Trophoblast cell (in vitro differentiated cells and primary cell): ENCODE measurements around the gene ARRDC3.
"Not testable (repeated sequence)": the region's sequence is repeated elsewhere in the genome, so short reads cannot be mapped to it uniquely, and the experiment has no call there.

Source experiments
- DNase-seq, 2 donors: peaks; one replicate each; pipeline ENCODE4 v3.0.0-alpha.2; 2016
- H2AFZ ChIP-seq: 2 replicates; pipeline ENCODE4 v1.6.1; 2013; ENCODE audit warnings: low read length, moderate library complexity, mild to moderate bottlenecking; ENCODE audit not compliant: insufficient read depth, poor library complexity
- H2AK5ac ChIP-seq: 2 replicates; pipeline ENCODE4 v1.6.1; 2013; ENCODE audit warnings: mild to moderate bottlenecking, low read length
- H2BK120ac ChIP-seq: 2 replicates; pipeline ENCODE4 v1.6.1; 2013; ENCODE audit warnings: low read length, mild to moderate bottlenecking, moderate library complexity; ENCODE audit not compliant: insufficient read depth, poor library complexity
- H2BK12ac ChIP-seq: 2 replicates; pipeline ENCODE4 v1.6.1; 2013; ENCODE audit warnings: mild to moderate bottlenecking, low read length, moderate library complexity
- H2BK5ac ChIP-seq: 2 replicates; pipeline ENCODE4 v1.6.1; 2013; ENCODE audit warnings: low read length, low read depth, moderate library complexity, mild to moderate bottlenecking; ENCODE audit not compliant: poor library complexity
- H3K14ac ChIP-seq: 2 replicates; pipeline ENCODE4 v1.6.1; 2013; ENCODE audit warnings: mild to moderate bottlenecking, low read length
- H3K18ac ChIP-seq: 2 replicates; pipeline ENCODE4 v1.6.1; 2013; ENCODE audit warnings: mild to moderate bottlenecking, low read length
- H3K23ac ChIP-seq: 2 replicates; pipeline ENCODE4 v1.6.1; 2013; ENCODE audit warnings: low read length
- H3K27ac ChIP-seq: 2 replicates; pipeline ENCODE4 v1.5.1; 2013; ENCODE audit warnings: low read depth, mild to moderate bottlenecking, inconsistent platforms, low read length, moderate library complexity
- H3K27me3 ChIP-seq: 2 replicates; pipeline ENCODE4 v1.6.1; 2013; ENCODE audit warnings: inconsistent platforms, mild to moderate bottlenecking, low read length, moderate library complexity; ENCODE audit not compliant: insufficient read depth
- H3K36me3 ChIP-seq, 2 experiments: 1 replicate in 1 of 2; 2 replicates in 1 of 2; pipeline ENCODE4 v1.6.1; 2013; ENCODE audit warnings: low read length in 2 of 2, mild to moderate bottlenecking in 2 of 2, moderate library complexity in 1 of 2; ENCODE audit not compliant: insufficient read depth in 2 of 2, control insufficient read depth in 1 of 2
- H3K4ac ChIP-seq: 2 replicates; pipeline ENCODE4 v1.6.1; 2013; ENCODE audit warnings: low read depth, mild to moderate bottlenecking, low read length, moderate library complexity
- H3K4me1 ChIP-seq, 2 experiments: 1 replicate in 1 of 2; 2 replicates in 1 of 2; pipeline ENCODE4 v1.6.1; 2013; ENCODE audit warnings: low read length in 2 of 2, mild to moderate bottlenecking in 2 of 2, moderate library complexity in 1 of 2; ENCODE audit not compliant: insufficient read depth in 2 of 2, control insufficient read depth in 1 of 2
- H3K4me2 ChIP-seq: 2 replicates; pipeline ENCODE4 v1.6.1; 2013; ENCODE audit warnings: inconsistent platforms, mild to moderate bottlenecking, low read length, moderate library complexity
- H3K4me3 ChIP-seq: 2 replicates; pipeline ENCODE4 v1.5.1; 2013; ENCODE audit warnings: mild to moderate bottlenecking, low read depth, low read length, inconsistent platforms
- H3K79me1 ChIP-seq: one replicate; pipeline ENCODE4 v1.6.1; 2013; ENCODE audit warnings: low read length
- H3K79me2 ChIP-seq: 2 replicates; pipeline ENCODE4 v1.6.1; 2013; ENCODE audit warnings: low read length, mild to moderate bottlenecking; ENCODE audit not compliant: control insufficient read depth, insufficient read depth, poor library complexity
- H3K9ac ChIP-seq: 2 replicates; pipeline ENCODE4 v1.6.1; 2013; ENCODE audit warnings: mild to moderate bottlenecking, low read length
- H3K9me3 ChIP-seq: 2 replicates; pipeline ENCODE4 v1.6.1; 2013; ENCODE audit warnings: low read depth, mild to moderate bottlenecking, control low read depth, inconsistent platforms, low read length; ENCODE audit not compliant: insufficient read depth
- H4K12ac ChIP-seq: 2 replicates; pipeline ENCODE4 v1.6.1; 2013; ENCODE audit warnings: low read depth, mild to moderate bottlenecking, low read length, moderate library complexity
- H4K8ac ChIP-seq: 2 replicates; pipeline ENCODE4 v1.6.1; 2013; ENCODE audit warnings: low read depth, mild to moderate bottlenecking, low read length, moderate library complexity
- H4K91ac ChIP-seq: one replicate; pipeline ENCODE4 v1.6.1; 2013; ENCODE audit warnings: low read depth, mild to moderate bottlenecking, low read length, moderate library complexity
- WGBS: extraction: QIAGEN DNeasy Blood & Tissue Kit; methylation state at CpG from one replicate; pipeline ENCODE4 v1.1.7; 2013; ENCODE audit warnings: missing lambda C conversion rate; ENCODE audit not compliant: insufficient read length, insufficient coverage; ENCODE audit errors: extremely low coverage; 5-methylcytosine and 5-hydroxymethylcytosine counted together

Gene ARRDC3

DNA sequence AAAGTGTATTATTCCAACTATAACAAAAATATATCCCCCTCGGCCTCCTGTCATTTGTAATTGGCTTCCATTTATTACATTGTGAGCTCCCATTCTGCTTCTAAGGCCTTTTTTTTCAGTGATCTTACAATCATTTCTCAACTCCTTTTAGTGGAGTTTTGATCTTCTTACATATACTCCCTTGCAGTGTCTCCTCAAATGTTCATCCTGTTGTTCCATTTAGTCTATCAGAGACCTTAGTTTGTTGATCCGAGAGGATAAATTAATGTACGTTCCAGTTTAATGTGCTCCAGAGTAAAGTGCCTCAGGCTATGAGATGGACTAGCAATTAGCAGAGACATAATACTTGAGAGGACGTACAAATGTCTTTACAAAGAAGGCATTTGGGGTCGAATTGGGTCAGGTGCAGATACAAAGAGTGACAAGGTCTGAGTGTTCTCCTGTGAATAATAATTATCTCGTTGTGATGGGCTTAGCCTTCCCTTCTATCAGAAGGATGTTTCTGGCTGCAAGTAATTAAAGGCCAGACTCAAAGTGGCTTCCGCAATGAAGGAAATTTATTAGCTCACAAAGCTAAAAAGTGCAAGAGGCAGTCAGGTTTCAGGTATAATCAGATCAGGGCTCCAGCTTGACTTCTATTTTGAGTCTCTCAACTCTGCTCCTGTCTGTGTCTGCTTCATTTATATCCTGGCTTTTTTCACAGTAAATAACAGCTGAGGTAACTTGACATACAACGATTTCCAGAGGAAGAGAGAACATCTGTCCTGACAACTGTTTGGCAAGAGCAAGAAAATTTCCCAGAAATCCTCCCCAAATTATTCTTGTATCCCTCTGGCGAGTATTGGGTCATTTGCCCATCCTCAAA is 30.1 kb downstream of the ARRDC3 start:
- WGBS, result no CpG with 5 or more reads among the region's 9 CpGs
- no peak overlapping the region for H3K27ac ChIP-seq

DNA sequence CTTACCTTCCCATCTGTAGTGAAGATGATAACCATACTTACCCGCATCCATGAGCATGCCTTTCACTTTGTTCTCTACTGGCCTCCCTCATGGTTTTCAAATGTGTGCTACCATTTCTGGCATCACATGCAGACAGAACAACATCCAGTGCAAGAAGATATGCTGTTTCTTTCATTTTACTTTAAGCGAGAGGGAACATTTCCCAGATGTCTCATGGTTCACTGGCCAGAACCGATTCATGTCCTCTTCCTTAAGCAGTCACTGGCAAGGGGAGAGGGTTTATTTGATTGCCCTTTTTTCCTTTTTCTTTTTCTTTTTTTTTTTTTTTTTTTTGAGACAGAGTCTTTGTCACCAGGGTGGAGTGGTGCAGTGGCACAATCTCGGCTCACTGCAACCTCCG is 37.7 kb downstream of the ARRDC3 start:
- Histone ChIP-seq H4K8ac (no peak overlapping the region), H2BK12ac (no peak overlapping the region), H2AFZ (no peak overlapping the region), H3K4me1 (peaks cover 0 to 5% of the 10 kb centered on the region in 2 experiments), H3K27ac (no peak overlapping the region), H4K12ac (no peak overlapping the region), H3K79me1 (no peaks in the 10 kb centered on the region), H3K4ac (no peak overlapping the region), H3K36me3 (no peaks in the 10 kb centered on the region), H3K9me3 (no peaks in the 10 kb centered on the region), H3K23ac (no peak overlapping the region), H4K91ac (no peak overlapping the region), H3K4me2 (no peak overlapping the region), H3K14ac (no peak overlapping the region), H2BK120ac (no peak overlapping the region), H3K18ac (no peak overlapping the region), H3K4me3 (no peak overlapping the region), H2BK5ac (no peak overlapping the region), H3K27me3 (no peaks in the 10 kb centered on the region), H3K79me2 (no peaks in the 10 kb centered on the region), H3K9ac (no peak overlapping the region), H2AK5ac (no peak overlapping the region)
- WGBS, result no CpG with 5 or more reads among the region's 5 CpGs
- peak in 1 of 2 donors; percentile 65 for DNase-seq

More for the DNA sequence above, 30.1 kb downstream of the ARRDC3 start:
- Histone ChIP-seq H3K9ac (no peak overlapping the region), H2BK120ac (no peak overlapping the region), H3K79me2 (no peaks in the 10 kb centered on the region), H3K23ac (no peak overlapping the region), H3K4me1 (peaks cover 4% of the 10 kb centered on the region in 2 experiments), H3K36me3 (no peaks in the 10 kb centered on the region), H3K27me3 (no peaks in the 10 kb centered on the region), H4K8ac (no peak overlapping the region), H2AFZ (no peak overlapping the region), H3K4ac (no peak overlapping the region), H3K14ac (no peak overlapping the region), H3K4me3 (no peak overlapping the region), H4K91ac (no peak overlapping the region), H3K18ac (no peak overlapping the region), H2AK5ac (no peak overlapping the region), H3K79me1 (no peaks in the 10 kb centered on the region), H4K12ac (no peak overlapping the region), H3K9me3 (no peaks in the 10 kb centered on the region), H2BK5ac (no peak overlapping the region), H2BK12ac (no peak overlapping the region), H3K4me2 (no peak overlapping the region)
- no peak for DNase-seq

DNA sequence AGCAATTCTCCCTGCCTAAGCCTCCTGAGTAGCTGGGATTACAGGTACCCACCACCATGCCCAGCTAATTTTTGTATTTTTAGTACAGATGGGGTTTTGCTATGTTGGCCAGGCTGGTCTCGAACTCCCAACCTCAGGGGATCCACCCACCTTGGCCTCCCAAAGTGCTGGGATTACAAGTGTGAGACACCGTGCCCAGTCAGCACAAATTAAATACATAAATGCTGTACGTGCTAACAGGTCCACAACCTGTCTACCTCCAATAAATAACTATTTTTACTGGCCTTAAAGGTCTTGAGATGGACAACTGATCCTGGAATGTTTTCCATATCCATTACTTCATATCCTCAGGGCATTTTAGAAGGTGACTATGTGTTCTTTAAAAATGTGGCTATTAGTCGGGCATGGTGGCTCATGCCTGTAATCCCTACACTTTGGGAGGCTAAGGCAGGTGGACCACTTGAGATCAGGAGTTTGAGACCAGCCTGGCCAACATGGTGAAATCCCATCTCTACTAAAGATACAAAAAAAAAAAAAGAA is 38.4 kb downstream of the ARRDC3 start:
- H3K27me3 ChIP-seq, H2BK5ac ChIP-seq, H3K79me2 ChIP-seq, H3K23ac ChIP-seq, H2BK12ac ChIP-seq, H3K4ac ChIP-seq, H2AK5ac ChIP-seq, H3K9ac ChIP-seq, H3K4me2 ChIP-seq, H3K4me1 ChIP-seq, H2BK120ac ChIP-seq, H4K12ac ChIP-seq, H3K79me1 ChIP-seq, H3K18ac ChIP-seq, H3K14ac ChIP-seq, H4K8ac ChIP-seq, H2AFZ ChIP-seq, H4K91ac ChIP-seq, H3K9me3 ChIP-seq, H3K36me3 ChIP-seq, H3K4me3 ChIP-seq, H3K27ac ChIP-seq: not testable (repeated sequence)
- WGBS, result no CpG with 5 or more reads among the region's 4 CpGs
- DNase-seq, result peak in 1 of 2 donors; percentile 59

DNA sequence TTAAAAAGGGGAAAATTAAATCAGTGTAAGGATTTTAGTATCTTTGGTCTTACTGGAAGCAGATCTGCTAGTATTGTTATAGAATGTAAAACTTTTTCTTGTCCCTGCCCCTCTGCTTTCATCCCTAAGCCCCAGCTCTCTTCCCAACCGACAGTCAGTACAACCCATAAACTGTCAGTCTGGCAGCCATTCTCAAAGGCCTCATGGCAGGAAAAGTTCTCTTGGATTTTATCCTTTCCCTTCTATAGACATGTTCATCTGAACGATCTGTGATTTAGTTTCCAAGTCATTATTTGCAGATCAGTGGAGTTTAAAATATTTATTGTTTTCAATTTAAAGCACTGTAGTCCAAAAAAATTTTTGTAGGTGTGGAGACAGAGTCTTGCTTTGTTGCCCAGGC is 39.2 kb downstream of the ARRDC3 start:
- Histone ChIP-seq H3K4ac (no peak overlapping the region), H3K79me2 (no peaks in the 10 kb centered on the region), H3K4me1 (peaks cover 0 to 5% of the 10 kb centered on the region in 2 experiments), H3K23ac (no peak overlapping the region), H3K79me1 (no peaks in the 10 kb centered on the region), H2BK5ac (no peak overlapping the region), H4K12ac (no peak overlapping the region), H3K4me3 (no peak overlapping the region), H3K14ac (no peak overlapping the region), H3K27ac (no peak overlapping the region), H4K91ac (no peak overlapping the region), H3K36me3 (no peaks in the 10 kb centered on the region), H2AFZ (no peak overlapping the region), H2AK5ac (no peak overlapping the region), H2BK12ac (no peak overlapping the region), H3K9me3 (no peaks in the 10 kb centered on the region), H3K27me3 (no peaks in the 10 kb centered on the region), H2BK120ac (no peak overlapping the region), H3K18ac (no peak overlapping the region), H3K9ac (no peak overlapping the region), H4K8ac (no peak overlapping the region), H3K4me2 (no peak overlapping the region)
- WGBS, result no CpG with 5 or more reads among the region's 2 CpGs
- no peak for DNase-seq
